OCI-LY7 (cell line): ENCODE data around the gene DNER. TPM values are rescaled to one million over a fixed set of nuclear protein-coding genes. Genes with fewer than 3 reads are reported as not detected.
"Not testable (repeated sequence)": the region's sequence is repeated elsewhere in the genome, so short reads cannot be mapped to it uniquely, and the experiment has no call there.

Experiments used
- Bru-seq: library from RNA; stranded (reverse); fragments of 400-500 nt; gene quantifications from one replicate; lab custom pipeline; 2021; lab: Mats Ljungman, UMichigan
- BruChase-seq, 2 experiments: library from RNA; stranded (reverse); fragments of 400-500 nt; gene quantifications; one replicate each; lab custom pipeline; 2021; lab: Mats Ljungman, UMichigan
- BruUV-seq: library from RNA; stranded (reverse); fragments of 400-500 nt; replicated peaks from 2 replicates; lab custom pipeline; 2021; lab: Mats Ljungman, UMichigan
- CTCF ChIA-PET: fragments of 300-600 bp; sonication (Branson Sonifier 250); formaldehyde crosslinking; loops from one replicate; lab custom pipeline; 2022; ENCODE audit warnings: antibody characterized with exemption; ENCODE audit not compliant: unreplicated experiment; lab: Charles Lee
- POLR2A ChIA-PET: fragments of 300-600 bp; sonication (Branson Sonifier 250); formaldehyde crosslinking; loops from one replicate; lab custom pipeline; 2022; ENCODE audit warnings: antibody characterized with exemption; lab: Charles Lee
- DNase-seq: peaks from one replicate; pipeline ENCODE4 v3.0.0-alpha.2; 2015; ENCODE audit warnings: low spot score
- H2AFZ ChIP-seq: fragments of 200-600 bp; sonication (generic), shearing (Covaris generic); 2 replicates; pipeline ENCODE4 v1.6.1; 2014; ENCODE audit warnings: mild to moderate bottlenecking, antibody characterized with exemption, low read length, moderate library complexity
- H3K27ac ChIP-seq: fragments of 200-600 bp; sonication (generic); 2 replicates; pipeline ENCODE4 v1.5.1; 2014; ENCODE audit warnings: mixed run types, low read depth, mild to moderate bottlenecking, moderate library complexity, low read length, inconsistent platforms; ENCODE audit not compliant: poor library complexity, severe bottlenecking
- H3K36me3 ChIP-seq: fragments of 200-600 bp; sonication (generic); 2 replicates; pipeline ENCODE4 v1.6.1; 2014; ENCODE audit warnings: mild to moderate bottlenecking, antibody characterized with exemption, low read length, moderate library complexity, mixed read lengths; ENCODE audit not compliant: insufficient read depth
- H3K4me1 ChIP-seq: fragments of 200-600 bp; sonication (generic); 2 replicates; pipeline ENCODE4 v1.5.1; 2014; ENCODE audit warnings: mild to moderate bottlenecking, low read length; ENCODE audit not compliant: insufficient read depth, poor library complexity, severe bottlenecking
- H3K4me2 ChIP-seq: fragments of 200-600 bp; sonication (generic); 2 replicates; pipeline ENCODE4 v1.6.1; 2014; ENCODE audit warnings: mild to moderate bottlenecking, low read length
- H3K4me3 ChIP-seq: fragments of 200-600 bp; sonication (generic); 2 replicates; pipeline ENCODE4 v1.5.1; 2014; ENCODE audit warnings: mild to moderate bottlenecking, low read depth, low read length; ENCODE audit not compliant: poor library complexity, severe bottlenecking
- H3K79me2 ChIP-seq: fragments of 200-600 bp; sonication (generic); 2 replicates; pipeline ENCODE4 v1.6.1; 2016; ENCODE audit warnings: low read depth, mild to moderate bottlenecking, low read length, moderate library complexity, mixed read lengths; ENCODE audit not compliant: insufficient read depth
- H3K9me2 ChIP-seq: fragments of 200-600 bp; sonication (generic); 2 replicates; pipeline ENCODE4 v1.6.1; 2016; ENCODE audit warnings: mild to moderate bottlenecking, low read length, mixed read lengths; ENCODE audit not compliant: insufficient read depth
- H3K9me3 ChIP-seq: fragments of 200-600 bp; sonication (generic); 2 replicates; pipeline ENCODE4 v1.6.1; 2014; ENCODE audit warnings: mild to moderate bottlenecking, mixed run types, low read length, mixed read lengths
- H4K20me1 ChIP-seq: fragments of 200-600 bp; sonication (generic); 2 replicates; pipeline ENCODE4 v1.6.1; 2014; ENCODE audit warnings: mild to moderate bottlenecking, antibody characterized with exemption, low read length, moderate library complexity, mixed read lengths; ENCODE audit not compliant: insufficient read depth
- CTCF ChIP-seq: fragments of 200-600 bp; sonication (generic); conservative IDR thresholded peaks from 2 replicates; pipeline ENCODE4 v1.5.1; 2014; ENCODE audit warnings: mild to moderate bottlenecking, antibody characterized with exemption, low read length, moderate library complexity, mixed read lengths
- EZH2phosphoT487 ChIP-seq: fragments of 200-600 bp; sonication (generic); IDR thresholded peaks from 2 replicates; pipeline ENCODE4 v1.6.1; 2018; ENCODE audit warnings: low read depth, borderline replicate concordance, mild to moderate bottlenecking, mixed run types, antibody characterized with exemption, low read length, moderate library complexity, mixed read lengths
- intact Hi-C: fragments of 100-400 bp; cut with micrococcal nuclease; formaldehyde crosslinking; loops from one replicate; pipeline ENCODE4 v1.10.0; 2022; ENCODE audit not compliant: unreplicated experiment
- long read RNA-seq: library from polyadenylated mRNA; stranded (forward); transcript quantifications from one replicate; pipeline ENCODE4 v2.0.0, GENCODE V29; 2022
- total RNA-seq, 2 experiments: library from RNA; depleted of rRNA in 1 of 2; stranded (reverse); fragments of >200 nt in 1 of 2; shearing (Covaris generic) in 1 of 2; gene quantifications; 2 replicates each; pipeline ENCODE4 v1.2.3, GENCODE V29; 2014 to 2022

The DNER gene
- not detected in 2 replicates for total RNA-seq (2014; rRNA removed; shearing (Covaris generic))
- not detected in 2 replicates for total RNA-seq (2022)
- Bru-seq, nascent RNA = not detected
- percentile 1 among the genes with signal in this experiment for BruChase-seq, experiment 1, labeled RNA remaining after a 6-hour chase
- percentile 0 among the genes with signal in this experiment for BruChase-seq, experiment 2, labeled RNA remaining after a 2-hour chase
- long read RNA-seq = 0 reads

- TF ChIP-seq EZH2phosphoT487 (no peak), CTCF (no peak)
- Histone ChIP-seq H3K9me3 (no peaks in the 10 kb centered on the region), H3K4me2 (peak within 1 kb of the TSS; percentile 48; the same call in 1 of the 2 replicates), H3K4me1 (no peaks in the 10 kb centered on the region), H3K79me2 (no peaks in the 10 kb centered on the region), H3K36me3 (no peaks in the 10 kb centered on the region), H3K9me2 (no peaks in the 10 kb centered on the region), H4K20me1 (no peaks in the 10 kb centered on the region), H3K27ac (no peak within 1 kb of the TSS), H2AFZ (no peak within 1 kb of the TSS), H3K4me3 (no peak within 1 kb of the TSS)
- intact Hi-C loops = no loop called here
- POLR2A ChIA-PET = no interaction called here
- BruUV-seq = no TSS peak
- peak; percentile 11 for DNase-seq
- CTCF ChIA-PET = no interaction called here
These were observed at the start of gene DNER for GRCh38 chr2:229714080-229714735. TSS of gene DNER (minus strand) at chr2:229714555. CDS start at chr2:229714423, 132 bp downstream.

GRCh38 chr2:229761663-229762062 is 47.3 kb upstream of the DNER start:
- ChIA-PET CTCF (no interaction called here), POLR2A (interaction anchor here (0.6 to 0.8 kb wide), 2 partner anchors 15 to 24 kb away, joined by 3 read pairs; no protein-coding TSS in a partner anchor)
- no peaks in the 10 kb centered on the region for H3K9me3 ChIP-seq
- peaks cover 34% of the 10 kb centered on the region for H3K36me3 ChIP-seq
- no peak for DNase-seq
- H3K9me2 ChIP-seq = no peaks in the 10 kb centered on the region
- no TSS peak for BruUV-seq
- no peak for TF ChIP-seq CTCF
- TF ChIP-seq EZH2phosphoT487 = no peak
- H4K20me1 ChIP-seq = no peaks in the 10 kb centered on the region
- no peaks in the 10 kb centered on the region for H3K79me2 ChIP-seq
- H3K27ac ChIP-seq = no peak overlapping the region
- no peak overlapping the region for H3K4me2 ChIP-seq
- intact Hi-C loops = no loop called here
- no peaks in the 10 kb centered on the region for H3K4me1 ChIP-seq
- no peak overlapping the region for H2AFZ ChIP-seq
- H3K4me3 ChIP-seq = no peak overlapping the region

- BruUV-seq, H3K36me3 ChIP-seq, DNase-seq, H3K4me2 ChIP-seq, H2AFZ ChIP-seq, H3K9me3 ChIP-seq, H3K27ac ChIP-seq, intact Hi-C loops, POLR2A ChIA-PET, H3K4me3 ChIP-seq, CTCF ChIA-PET, H3K79me2 ChIP-seq, H3K4me1 ChIP-seq, H3K9me2 ChIP-seq, H4K20me1 ChIP-seq: not testable (repeated sequence)
These were observed 43.1 kb upstream of the DNER start for GRCh38 chr2:229757462-229757861.
